HepG2 (cell line): ENCODE results near the gene LZTS2. TPM values are rescaled to one million over a fixed set of nuclear protein-coding genes. Genes with fewer than 3 reads are reported as not detected.
A peak's percentile ranks its signal among the peaks of the same experiment; 100 is the strongest.

Source experiments
- BCL6 ChIP-seq: IDR thresholded peaks from 2 replicates; pipeline ENCODE4 v1.6.1; 2016; ENCODE audit warnings: missing genetic modification reagents, missing compliant biosample characterization
- DPF2 ChIP-seq: sonication (generic); formaldehyde crosslinking; IDR thresholded peaks from 2 replicates; pipeline ENCODE4 v1.4.0; 2020; ENCODE audit warnings: mild to moderate bottlenecking, low read depth, missing genetic modification reagents, borderline replicate concordance
- EP300 ChIP-seq, 3 experiments: sonication (generic) in 1 of 3; formaldehyde crosslinking in 1 of 3; IDR thresholded peaks; 2 replicates each; pipeline versions ENCODE4 v1.5.1 to v1.6.1; 2011 to 2020; ENCODE audit warnings: low read depth in 2 of 3, low read length in 2 of 3, borderline replicate concordance in 1 of 3, improper control_type of control experiment in 1 of 3, mild to moderate bottlenecking in 1 of 3, missing genetic modification reagents in 1 of 3, moderate library complexity in 1 of 3
- GATAD1 ChIP-seq: IDR thresholded peaks from 2 replicates; pipeline ENCODE4 v1.6.1; 2016; ENCODE audit warnings: missing genetic modification reagents, missing compliant biosample characterization
- GLMP ChIP-seq: sonication (generic); formaldehyde crosslinking; IDR thresholded peaks from 2 replicates; pipeline ENCODE4 v1.9.0; 2021; ENCODE audit warnings: missing genetic modification reagents, mild to moderate bottlenecking, borderline replicate concordance
- KDM5B ChIP-seq: sonication (generic); formaldehyde crosslinking; IDR thresholded peaks from 2 replicates; pipeline ENCODE4 v1.4.0; 2020; ENCODE audit warnings: missing genetic modification reagents, mild to moderate bottlenecking, borderline replicate concordance
- MTA1 ChIP-seq: sonication (generic); formaldehyde crosslinking; IDR thresholded peaks from 2 replicates; pipeline ENCODE4 v1.4.0; 2020; ENCODE audit warnings: missing genetic modification reagents, mild to moderate bottlenecking, borderline replicate concordance
- PRMT3 ChIP-seq: sonication (generic); formaldehyde crosslinking; IDR thresholded peaks from 2 replicates; pipeline ENCODE4 v1.8.1; 2022; ENCODE audit warnings: low read depth, mild to moderate bottlenecking, moderate library complexity, missing genetic modification reagents, borderline replicate concordance
- SETDB1 ChIP-seq: sonication (generic); formaldehyde crosslinking; IDR thresholded peaks from 2 replicates; pipeline ENCODE4 v1.5.1; 2020; ENCODE audit warnings: missing genetic modification reagents, mild to moderate bottlenecking, borderline replicate concordance
- SMARCC2 ChIP-seq: fragments of 450-650 bp; IDR thresholded peaks from 2 replicates; pipeline ENCODE4 v1.6.1; 2017; ENCODE audit warnings: antibody characterized with exemption, mild to moderate bottlenecking
- SOX5 ChIP-seq: IDR thresholded peaks from 2 replicates; pipeline ENCODE4 v1.6.1; 2016; ENCODE audit warnings: borderline replicate concordance
- SP1 ChIP-seq, 2 experiments: fragments of 450-650 bp in 1 of 2; sonication (generic) in 1 of 2; formaldehyde crosslinking in 1 of 2; IDR thresholded peaks; 2 replicates each; pipeline versions ENCODE4 v1.4.0 to v1.6.1; 2016 to 2020; ENCODE audit warnings: missing genetic modification reagents in 1 of 2
- U2AF2 ChIP-seq: fragments of 200-400 bp; formaldehyde crosslinking; IDR thresholded peaks from 2 replicates; pipeline ENCODE4 v1.6.1; 2017; ENCODE audit warnings: low read depth, mild to moderate bottlenecking, low read length
- ZFX ChIP-seq: sonication (generic); formaldehyde crosslinking; IDR thresholded peaks from 2 replicates; pipeline ENCODE4 v1.4.0; 2020; ENCODE audit warnings: mild to moderate bottlenecking, low read depth, missing genetic modification reagents, moderate library complexity
- ZNF205 ChIP-seq: IDR thresholded peaks from 2 replicates; pipeline ENCODE4 v1.6.1; 2018; ENCODE audit warnings: missing biosample characterization, missing genetic modification reagents
- ZNF3 ChIP-seq: IDR thresholded peaks from 2 replicates; pipeline ENCODE4 v1.7.0; 2017; ENCODE audit warnings: inconsistent platforms
- ZNF317 ChIP-seq: sonication (generic); formaldehyde crosslinking; IDR thresholded peaks from 2 replicates; pipeline ENCODE4 v1.5.0; 2020; ENCODE audit warnings: mild to moderate bottlenecking, missing genetic modification reagents
- ZNF343 ChIP-seq: sonication (generic); formaldehyde crosslinking; IDR thresholded peaks from 2 replicates; pipeline ENCODE4 v1.4.0; 2020; ENCODE audit warnings: mild to moderate bottlenecking, missing genetic modification reagents
- ZNF432 ChIP-seq: sonication (generic); formaldehyde crosslinking; IDR thresholded peaks from 2 replicates; pipeline ENCODE4 v1.5.0; 2020; ENCODE audit warnings: missing genetic modification reagents, mild to moderate bottlenecking, borderline replicate concordance
- ZSCAN30 ChIP-seq: sonication (generic); formaldehyde crosslinking; IDR thresholded peaks from 2 replicates; pipeline ENCODE4 v1.5.0; 2020; ENCODE audit warnings: mild to moderate bottlenecking, missing genetic modification reagents
- polyA plus RNA-seq, 8 experiments: library from polyadenylated mRNA; depleted of rRNA in 3 of 8; stranded (reverse) in 7 of 8; unstranded in 1 of 8; fragments of >200 nt; fragmentation: Illumina TruSeq in 4 of 8; extraction: Trizol in 4 of 8; gene quantifications; 2 replicates each; pipeline versions ENCODE4 v1.2.1 to v1.2.3, GENCODE V29; 2011 to 2016; ENCODE audit warnings: low read depth in 4 of 8, missing spikeins in 1 of 8, mixed read lengths in 1 of 8; ENCODE audit not compliant: insufficient read depth in 1 of 8
- total RNA-seq, 5 experiments: library from RNA; depleted of rRNA; stranded (reverse); fragments of >200 nt; fragmentation: Illumina TruSeq; extraction: Trizol; gene quantifications; 2 replicates each; pipeline ENCODE4 v1.2.3, GENCODE V29; 2016; ENCODE audit warnings: low read depth in 1 of 5
- TF ChIP-seq, protein P1 (sequence below), 2 experiments: fragments of 450-650 bp in 1 of 2; sonication (generic) in 1 of 2; formaldehyde crosslinking; IDR thresholded peaks; 2 replicates each; pipeline versions ENCODE4 v1.5.0 to v1.8.0; 2020 to 2022; ENCODE audit warnings: mild to moderate bottlenecking in 1 of 2, missing genetic modification reagents in 1 of 2
- TF ChIP-seq, protein P2 (sequence below): IDR thresholded peaks from 2 replicates; pipeline ENCODE4 v1.6.1; 2016; ENCODE audit warnings: low read depth, borderline replicate concordance
- TF ChIP-seq, protein P3 (sequence below): sonication (generic); formaldehyde crosslinking; IDR thresholded peaks from 2 replicates; pipeline ENCODE4 v1.4.0; 2020; ENCODE audit warnings: missing genetic modification reagents
- TF ChIP-seq, protein P4 (sequence below): sonication (generic); formaldehyde crosslinking; IDR thresholded peaks from 2 replicates; pipeline ENCODE4 v1.8.1; 2023; ENCODE audit warnings: mild to moderate bottlenecking, moderate library complexity, missing genetic modification reagents

The LZTS2 gene
- total and polyA plus RNA-seq, 2 of the 13 experiments (the other 11 are each of a cell fraction or from before 2014, with no cell fraction given), result 43.6 to 65.6 TPM

DNA sequence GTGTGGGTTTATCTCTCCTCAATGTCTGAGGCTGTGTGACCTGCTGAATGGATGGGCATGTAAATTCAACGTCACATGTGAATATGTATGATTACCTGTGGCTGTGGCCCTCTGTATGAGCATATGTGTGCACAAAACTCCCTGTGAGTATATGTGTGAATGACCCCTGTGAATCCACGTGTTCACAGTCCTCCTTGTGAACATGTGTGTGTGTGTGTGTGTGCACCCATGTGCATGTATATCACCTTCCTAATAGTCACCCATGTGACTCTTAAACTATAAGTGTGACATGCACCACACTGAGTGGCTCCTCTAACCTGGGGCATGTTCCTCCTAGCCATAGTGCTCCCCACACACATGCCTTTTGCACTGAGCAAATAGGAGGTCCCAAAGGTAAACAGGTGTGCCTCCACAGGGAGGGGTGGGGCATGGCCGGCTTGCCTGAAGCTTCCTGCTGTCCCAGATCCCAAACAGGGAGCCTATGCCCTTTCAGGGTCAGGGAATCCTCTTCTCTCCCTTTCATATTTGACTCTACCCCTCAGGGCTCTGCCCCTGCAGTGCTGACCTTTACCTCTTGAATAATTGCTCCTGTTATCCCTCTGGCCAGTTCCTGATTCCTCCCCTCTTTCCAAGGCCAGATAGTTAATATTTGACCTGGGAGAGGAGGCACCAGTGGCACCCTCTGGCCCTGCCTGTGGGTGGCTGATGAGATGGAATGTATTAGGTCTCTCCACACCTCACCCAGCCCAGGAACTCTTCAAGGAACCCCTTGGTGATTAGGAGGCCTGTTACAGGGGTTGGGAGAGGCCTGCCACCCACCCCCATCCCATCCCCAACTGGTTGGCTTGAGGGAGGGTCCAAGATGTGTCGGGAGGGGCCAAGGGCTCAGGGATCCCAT is 28.4 kb upstream of the LZTS2 start (continued):
- TF ChIP-seq MTA1 (CRISPR knock-in tag) (peak; percentile 76; the same call in 1 of the 2 replicates), EP300 (IDR thresholded peaks at IDR 0.05; ENCODE audit: low read depth in 2 of 2, low read length in 2 of 2) (peak in 1 of 2 experiments; percentile 85; a peak in 2 of 4 replicates), EP300 (CRISPR knock-in tag; IDR thresholded peaks at IDR 0.05; ENCODE audit: borderline replicate concordance) (peak; percentile 90), SP1 (IDR thresholded peaks at IDR 0.05) (no peak), SP1 (CRISPR knock-in tag; IDR thresholded peaks at IDR 0.05) (peak; percentile 49), GLMP (CRISPR knock-in tag) (no peak), BCL6 (CRISPR knock-in tag) (peak; percentile 92), DPF2 (CRISPR knock-in tag) (peak; percentile 84; the same call in 1 of the 2 replicates), PRMT3 (CRISPR knock-in tag) (no peak), ZFX (CRISPR knock-in tag) (peak; percentile 11; the same call in 1 of the 2 replicates), SOX5 (CRISPR knock-in tag) (peak; percentile 77; the same call in 1 of the 2 replicates), ZNF205 (peak; percentile 81), SETDB1 (CRISPR knock-in tag) (no peak), ZNF3 (CRISPR knock-in tag) (no peak), U2AF2 (no peak), GATAD1 (CRISPR knock-in tag) (peak; percentile 56; the same call in 1 of the 2 replicates), ZNF317 (CRISPR knock-in tag) (peak; percentile 71; the same call in 1 of the 2 replicates), ZNF432 (no peak), ZNF343 (CRISPR knock-in tag) (no peak), SMARCC2 (no peak), ZSCAN30 (CRISPR knock-in tag) (no peak), KDM5B (CRISPR knock-in tag) (peak; percentile 44; the same call in 1 of the 2 replicates)
- TF ChIP-seq, protein P1, sequence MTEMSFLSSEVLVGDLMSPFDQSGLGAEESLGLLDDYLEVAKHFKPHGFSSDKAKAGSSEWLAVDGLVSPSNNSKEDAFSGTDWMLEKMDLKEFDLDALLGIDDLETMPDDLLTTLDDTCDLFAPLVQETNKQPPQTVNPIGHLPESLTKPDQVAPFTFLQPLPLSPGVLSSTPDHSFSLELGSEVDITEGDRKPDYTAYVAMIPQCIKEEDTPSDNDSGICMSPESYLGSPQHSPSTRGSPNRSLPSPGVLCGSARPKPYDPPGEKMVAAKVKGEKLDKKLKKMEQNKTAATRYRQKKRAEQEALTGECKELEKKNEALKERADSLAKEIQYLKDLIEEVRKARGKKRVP (CRISPR knock-in tag; IDR thresholded peaks at IDR 0.05), result no peak
- TF ChIP-seq, protein P2, sequence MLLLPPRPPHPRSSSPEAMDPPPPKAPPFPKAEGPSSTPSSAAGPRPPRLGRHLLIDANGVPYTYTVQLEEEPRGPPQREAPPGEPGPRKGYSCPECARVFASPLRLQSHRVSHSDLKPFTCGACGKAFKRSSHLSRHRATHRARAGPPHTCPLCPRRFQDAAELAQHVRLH (CRISPR knock-in tag), result peak; percentile 71; the same call in 1 of the 2 replicates
- TF ChIP-seq, protein P3, sequence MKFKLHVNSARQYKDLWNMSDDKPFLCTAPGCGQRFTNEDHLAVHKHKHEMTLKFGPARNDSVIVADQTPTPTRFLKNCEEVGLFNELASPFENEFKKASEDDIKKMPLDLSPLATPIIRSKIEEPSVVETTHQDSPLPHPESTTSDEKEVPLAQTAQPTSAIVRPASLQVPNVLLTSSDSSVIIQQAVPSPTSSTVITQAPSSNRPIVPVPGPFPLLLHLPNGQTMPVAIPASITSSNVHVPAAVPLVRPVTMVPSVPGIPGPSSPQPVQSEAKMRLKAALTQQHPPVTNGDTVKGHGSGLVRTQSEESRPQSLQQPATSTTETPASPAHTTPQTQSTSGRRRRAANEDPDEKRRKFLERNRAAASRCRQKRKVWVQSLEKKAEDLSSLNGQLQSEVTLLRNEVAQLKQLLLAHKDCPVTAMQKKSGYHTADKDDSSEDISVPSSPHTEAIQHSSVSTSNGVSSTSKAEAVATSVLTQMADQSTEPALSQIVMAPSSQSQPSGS, result peak; percentile 66; the same call in 1 of the 2 replicates
- TF ChIP-seq, protein P4, sequence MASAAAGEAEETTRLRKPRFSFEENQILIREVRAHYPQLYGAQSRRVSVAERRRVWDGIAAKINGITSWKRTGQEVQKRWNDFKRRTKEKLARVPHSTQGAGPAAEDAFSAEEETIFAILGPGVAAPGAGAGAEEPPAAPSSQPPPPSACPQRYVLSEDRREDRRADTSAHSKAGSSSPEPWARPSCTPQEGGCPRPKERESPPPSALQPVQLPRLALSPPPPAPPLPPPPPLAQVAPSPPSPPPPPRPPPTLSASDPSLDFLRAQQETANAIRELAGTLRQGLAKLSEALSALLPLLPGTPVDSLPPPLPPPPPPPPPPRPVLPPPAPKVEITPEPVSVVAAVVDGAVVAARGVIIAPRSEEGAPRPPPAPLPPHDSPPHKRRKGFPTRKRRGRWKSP (CRISPR knock-in tag), result peak; percentile 93
